DMS153 (cell line): ENCODE results near the gene EIF4E2.
"Not testable (repeated sequence)": the region's sequence is repeated elsewhere in the genome, so short reads cannot be mapped to it uniquely, and the experiment has no call there.

ENCODE experiments used
- DNase-seq: peaks from one replicate; lab custom pipeline; 2025; lab: John Stamatoyannopoulos, UW

Gene EIF4E2

GRCh38 chr2:232521959-232522622 lies 28.4 kb upstream of the EIF4E2 start:
- DNase-seq = no peak

DNA sequence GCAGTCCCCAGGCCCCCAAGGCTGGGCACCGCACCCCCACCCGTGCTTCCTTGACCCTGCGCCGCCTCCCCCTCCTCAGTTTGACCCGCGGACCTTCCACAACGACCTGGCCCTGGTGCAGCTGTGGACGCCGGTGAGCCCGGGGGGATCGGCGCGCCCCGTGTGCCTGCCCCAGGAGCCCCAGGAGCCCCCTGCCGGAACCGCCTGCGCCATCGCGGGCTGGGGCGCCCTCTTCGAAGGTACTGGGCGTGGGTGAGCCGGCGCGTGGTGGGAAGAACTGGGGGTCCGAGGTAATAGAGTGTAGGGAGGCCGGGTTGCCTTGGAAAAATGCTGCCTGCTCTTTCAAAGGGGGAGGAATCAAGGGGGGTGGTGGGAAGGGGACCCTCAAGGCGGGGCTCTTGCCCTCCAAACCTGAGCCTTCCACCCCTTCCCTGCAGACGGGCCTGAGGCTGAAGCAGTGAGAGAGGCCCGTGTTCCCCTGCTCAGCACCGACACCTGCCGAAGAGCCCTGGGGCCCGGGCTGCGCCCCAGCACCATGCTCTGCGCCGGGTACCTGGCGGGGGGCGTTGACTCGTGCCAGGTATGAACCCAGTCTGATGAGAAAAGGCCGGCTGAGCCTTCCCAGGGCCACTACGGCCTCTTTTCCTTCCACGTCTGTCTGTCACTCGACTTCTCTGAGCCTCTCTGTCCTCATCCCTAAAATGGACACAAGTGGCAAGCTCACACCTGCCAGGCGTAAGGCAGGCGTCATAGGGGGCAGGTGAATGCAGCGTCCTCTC lies 27.7 kb upstream of the EIF4E2 start:
- DNase-seq = no peak

- DNase-seq = no peak
Measured at GRCh38 chr2:232523402-232523681, 27.1 kb upstream of the EIF4E2 start.

DNA sequence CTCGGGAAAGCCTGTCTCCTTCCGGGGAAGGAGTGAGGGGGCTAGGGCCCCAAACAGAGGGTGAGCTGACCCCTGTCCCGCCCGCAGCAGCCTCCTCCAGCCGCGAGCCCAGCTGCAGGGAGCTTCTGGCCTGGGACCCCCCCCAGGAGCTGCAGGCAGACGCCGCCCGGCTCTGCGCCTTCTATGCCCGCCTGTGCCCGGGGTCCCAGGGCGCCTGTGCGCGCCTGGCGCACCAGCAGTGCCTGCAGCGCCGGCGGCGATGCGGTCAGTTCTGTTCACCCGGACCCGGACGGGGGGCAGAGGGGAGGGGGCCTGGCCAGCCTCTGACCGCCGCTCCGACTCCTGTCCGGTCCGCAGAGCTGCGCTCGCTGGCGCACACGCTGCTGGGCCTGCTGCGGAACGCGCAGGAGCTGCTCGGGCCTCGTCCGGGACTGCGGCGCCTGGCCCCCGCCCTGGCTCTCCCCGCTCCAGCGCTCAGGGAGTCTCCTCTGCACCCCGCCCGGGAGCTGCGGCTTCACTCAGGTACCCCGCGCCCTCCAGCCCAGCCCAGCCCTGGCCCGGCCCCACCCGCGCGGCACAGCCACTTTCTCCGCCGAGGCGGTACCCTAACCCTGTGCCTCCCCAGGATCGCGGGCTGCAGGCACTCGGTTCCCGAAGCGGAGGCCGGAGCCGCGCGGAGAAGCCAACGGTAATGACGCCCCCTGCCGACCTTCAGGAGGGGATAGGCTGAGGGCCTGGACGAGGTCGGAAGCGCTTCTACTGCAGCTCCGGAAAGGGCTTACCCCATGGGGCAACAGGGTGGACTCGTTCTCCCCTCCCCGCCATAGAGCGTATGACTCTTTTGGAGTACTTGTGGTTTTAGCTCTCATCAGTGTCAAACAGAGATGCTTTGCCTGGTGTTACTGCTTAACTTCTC lies 26.5 kb upstream of the EIF4E2 start:
- no peak for DNase-seq

DNA sequence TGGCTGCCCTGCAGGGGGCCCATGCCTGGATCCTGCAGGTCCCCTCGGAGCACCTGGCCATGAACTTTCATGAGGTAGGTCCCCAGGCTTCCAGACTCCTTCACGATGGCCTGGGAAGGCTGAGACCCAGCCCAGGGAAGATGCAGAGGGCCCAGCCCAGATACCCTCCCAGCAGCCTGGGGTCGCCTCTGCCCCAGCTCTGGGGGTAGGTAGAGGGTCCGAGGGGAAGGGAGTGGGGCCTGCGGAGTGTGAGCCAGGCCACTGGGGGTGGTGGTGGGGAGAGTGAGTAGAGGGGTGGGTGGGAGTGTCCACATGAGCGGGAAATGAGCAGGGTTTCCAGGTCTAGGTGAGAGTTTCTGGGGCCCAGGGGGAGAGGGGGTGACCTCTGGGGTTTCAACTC lies 25.7 kb upstream of the EIF4E2 start:
- no peak for DNase-seq

- no peak for DNase-seq
Measured at GRCh38 chr2:232525199-232525598, 25.3 kb upstream of the EIF4E2 start.

- DNase-seq = no peak
Measured at GRCh38 chr2:232525791-232526371, 24.6 kb upstream of the EIF4E2 start, which contains the start of gene CHRND. Gene CHRND (plus strand): TSS chr2:232526160. CDS start chr2:232526216, 56 bp downstream.

DNA sequence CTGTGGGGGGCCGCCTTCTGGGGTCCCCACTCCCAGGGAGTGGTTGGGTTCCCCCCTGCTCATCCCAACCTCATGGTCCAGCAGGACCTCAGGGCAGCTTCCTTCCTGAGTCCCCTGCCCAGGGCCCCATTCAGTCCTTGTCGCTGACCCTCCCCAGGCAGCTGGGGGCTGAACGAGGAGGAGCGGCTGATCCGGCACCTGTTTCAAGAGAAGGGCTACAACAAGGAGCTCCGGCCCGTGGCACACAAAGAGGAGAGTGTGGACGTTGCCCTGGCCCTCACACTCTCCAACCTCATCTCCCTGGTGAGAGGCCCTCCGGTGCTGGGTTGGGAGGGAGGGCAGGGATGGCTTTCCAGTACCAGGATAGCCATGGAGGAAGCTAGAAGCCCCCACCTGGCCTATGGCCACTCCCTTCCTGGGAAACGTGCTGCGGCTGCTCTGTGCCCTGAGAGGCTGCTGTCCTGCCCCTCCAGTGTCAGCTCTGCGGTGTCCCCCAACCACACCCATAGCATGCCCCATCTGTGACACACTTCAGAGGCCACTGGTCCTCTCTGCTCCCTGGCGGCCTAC lies 24.0 kb upstream of the EIF4E2 start:
- no peak for DNase-seq

DNA sequence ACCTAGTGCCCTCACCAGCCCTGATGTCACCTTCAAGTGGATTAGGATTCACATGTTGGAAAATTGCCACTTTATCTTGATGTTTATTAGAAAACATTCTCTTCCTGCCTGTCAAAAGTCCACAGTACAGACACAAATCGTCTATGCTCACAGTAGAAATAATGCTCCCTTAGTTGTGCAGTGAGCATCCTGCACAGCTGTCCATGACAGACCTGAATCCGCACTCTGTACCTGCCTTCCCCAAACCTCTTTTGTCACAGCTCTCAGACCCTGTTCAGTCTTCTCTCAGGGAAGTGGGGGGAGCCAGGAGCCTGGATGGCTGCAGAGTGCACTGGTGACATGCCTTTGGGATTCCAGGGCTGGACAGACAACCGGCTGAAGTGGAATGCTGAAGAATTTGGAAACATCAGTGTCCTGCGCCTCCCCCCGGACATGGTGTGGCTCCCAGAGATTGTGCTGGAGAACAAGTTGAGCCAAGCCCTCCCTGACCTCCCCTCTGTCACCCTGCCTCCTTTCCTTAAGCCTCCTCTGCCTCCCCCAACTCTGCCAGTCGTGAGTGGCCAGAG lies 22.5 kb upstream of the EIF4E2 start:
- no peak for DNase-seq

DNA sequence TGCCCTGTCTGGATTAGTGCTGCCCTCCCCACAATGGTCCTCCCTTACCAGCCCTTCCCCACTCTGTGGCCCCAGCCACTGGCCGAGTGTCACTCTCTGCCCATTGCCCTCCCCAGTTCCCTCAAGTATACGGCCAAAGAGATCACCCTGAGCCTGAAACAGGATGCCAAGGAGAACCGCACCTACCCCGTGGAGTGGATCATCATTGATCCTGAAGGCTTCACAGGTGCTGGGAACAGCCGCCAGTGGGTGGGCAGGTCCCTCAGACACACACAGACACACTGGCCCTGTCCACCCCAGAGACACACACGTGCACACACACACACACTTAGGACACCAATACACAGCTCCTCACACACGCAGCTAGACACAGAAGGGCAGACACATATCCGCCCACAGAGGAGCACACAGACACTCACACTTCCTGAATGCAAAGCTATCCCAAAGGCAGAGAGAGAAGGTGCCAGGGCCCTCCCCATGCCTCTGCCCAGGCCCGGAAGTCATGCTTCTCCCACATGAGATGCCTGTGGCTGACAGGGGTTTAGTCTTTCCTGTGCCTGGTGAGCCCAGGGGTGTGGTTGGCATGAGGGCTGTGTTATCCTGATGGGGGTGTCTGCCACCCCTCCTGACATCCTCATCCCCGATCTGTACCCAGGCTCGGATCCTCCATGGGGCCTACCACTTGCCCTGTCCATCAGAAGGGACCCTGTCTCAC lies 21.6 kb upstream of the EIF4E2 start:
- DNase-seq = no peak

DNA sequence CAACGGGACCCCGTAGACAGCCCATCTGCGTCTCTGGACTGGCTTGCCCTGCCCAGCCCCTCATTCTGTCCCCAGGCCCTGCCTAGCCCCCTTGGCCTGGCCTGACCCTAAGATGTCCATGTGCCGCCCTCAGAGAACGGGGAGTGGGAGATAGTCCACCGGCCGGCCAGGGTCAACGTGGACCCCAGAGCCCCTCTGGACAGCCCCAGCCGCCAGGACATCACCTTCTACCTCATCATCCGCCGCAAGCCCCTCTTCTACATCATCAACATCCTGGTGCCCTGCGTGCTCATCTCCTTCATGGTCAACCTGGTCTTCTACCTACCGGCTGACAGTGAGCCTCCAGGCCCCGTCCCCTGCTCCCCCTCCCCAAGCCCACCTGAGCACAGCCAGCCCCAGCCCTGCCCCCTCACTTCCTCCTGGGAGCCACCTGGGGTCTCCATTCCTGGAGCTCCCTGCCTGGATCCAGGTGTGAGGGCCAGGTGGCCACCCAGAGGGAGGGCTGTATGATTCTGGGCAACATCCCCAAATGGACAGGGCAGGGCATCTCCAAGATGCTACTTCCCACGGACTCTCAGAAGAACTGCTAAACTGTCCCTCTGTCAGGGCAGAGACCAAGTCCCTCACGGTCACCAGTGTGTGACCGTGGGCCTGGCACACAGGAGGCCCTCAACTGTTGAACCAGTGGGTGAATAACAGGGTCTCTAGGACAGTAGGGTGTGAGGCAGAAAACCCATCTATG lies 20.5 kb upstream of the EIF4E2 start:
- no peak for DNase-seq

GRCh38 chr2:232530626-232531260 lies 19.7 kb upstream of the EIF4E2 start:
- DNase-seq = no peak

- no peak for DNase-seq
Measured at GRCh38 chr2:232532419-232532818, 18.1 kb upstream of the EIF4E2 start.

GRCh38 chr2:232532821-232533220 lies 17.7 kb upstream of the EIF4E2 start:
- not testable (repeated sequence) for DNase-seq

GRCh38 chr2:232533944-232534710 lies 16.4 kb upstream of the EIF4E2 start:
- no peak for DNase-seq

- no peak for DNase-seq
Measured at GRCh38 chr2:232534940-232535651, 15.4 kb upstream of the EIF4E2 start.

DNA sequence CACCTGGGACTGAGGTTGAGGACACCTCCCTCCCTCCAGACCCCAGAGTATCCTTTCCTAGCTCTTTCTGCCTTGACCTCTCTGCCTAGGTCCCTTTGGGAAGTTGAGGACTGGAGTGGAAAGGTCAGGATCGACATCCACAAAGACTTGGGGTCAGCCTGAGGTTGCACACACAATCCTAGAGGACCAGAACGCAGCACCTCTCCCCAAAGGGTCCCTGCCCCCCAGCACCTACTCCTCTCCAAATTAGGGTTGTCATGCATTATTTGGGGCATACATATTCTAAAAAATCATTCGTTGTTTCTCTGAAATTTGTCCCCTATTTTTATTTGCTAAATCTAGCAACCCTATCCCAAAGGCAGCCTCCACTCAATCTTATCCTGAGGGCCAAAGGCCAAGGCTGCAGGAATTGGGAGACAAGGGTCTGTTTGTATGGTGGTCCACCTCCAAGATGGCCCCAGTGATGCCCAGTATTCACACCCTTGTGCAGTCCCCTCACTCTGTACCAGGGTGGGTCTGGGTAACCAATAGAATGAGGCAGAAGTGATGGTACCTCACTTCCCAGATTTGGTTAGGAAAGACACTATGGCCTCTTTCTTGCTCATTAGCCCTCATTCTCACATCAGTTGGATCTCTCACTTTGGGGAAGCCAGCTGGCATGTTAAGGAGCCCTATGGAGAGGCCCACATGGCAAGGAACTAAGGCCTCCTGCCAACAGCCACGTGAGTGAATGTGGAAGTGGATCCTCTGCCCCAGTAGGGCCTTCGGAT lies 14.5 kb upstream of the EIF4E2 start:
- no peak for DNase-seq

GRCh38 chr2:232537079-232537478 lies 13.4 kb upstream of the EIF4E2 start:
- DNase-seq = no peak
